Keratinocyte (primary cell): Measurements from ENCODE around the gene MOB1B. TPM values are rescaled to one million over a fixed set of nuclear protein-coding genes. Genes with fewer than 3 reads are reported as not detected.

Experiments
- DNase-seq: peaks from one replicate; pipeline ENCODE4 v3.0.0-alpha.2; 2011; ENCODE audit warnings: low read depth, missing footprints, low spot score
- FAIRE-seq: peaks from 2 replicates; lab custom pipeline; 2011; peaks lifted over from hg19 to GRCh38; lab: Jason Lieb, UNC
- H2AFZ ChIP-seq: 2 replicates; pipeline ENCODE4 v1.6.0; 2012; ENCODE audit warnings: low read length, control low read depth, inconsistent platforms; ENCODE audit not compliant: control insufficient read depth
- H3K27ac ChIP-seq: 2 replicates; pipeline ENCODE4 v1.5.1; 2011; ENCODE audit warnings: low read length; ENCODE audit not compliant: control insufficient read depth, insufficient read depth
- H3K27me3 ChIP-seq: 3 replicates; pipeline ENCODE4 v1.6.0; 2011; ENCODE audit warnings: low read length; ENCODE audit not compliant: control insufficient read depth, insufficient read depth; ENCODE audit errors: extremely low read depth
- H3K36me3 ChIP-seq, 2 experiments: 2 replicates in 1 of 2; 3 replicates in 1 of 2; pipeline ENCODE4 v1.5.1; 2011; ENCODE audit warnings: low read length in 2 of 2, mild to moderate bottlenecking in 1 of 2; ENCODE audit not compliant: control insufficient read depth in 2 of 2, insufficient read depth in 2 of 2; ENCODE audit errors: extremely low read depth in 1 of 2
- H3K4me1 ChIP-seq: 3 replicates; pipeline ENCODE4 v1.5.1; 2011; ENCODE audit warnings: low read length; ENCODE audit not compliant: control insufficient read depth, insufficient read depth; ENCODE audit errors: extremely low read depth
- H3K4me2 ChIP-seq: 3 replicates; pipeline ENCODE4 v1.6.0; 2011; ENCODE audit warnings: low read depth, low read length; ENCODE audit not compliant: control insufficient read depth, insufficient read depth; ENCODE audit errors: extremely low read depth
- H3K4me3 ChIP-seq, 3 experiments: fragments of 200-600 bp in 1 of 3; sonication (generic) in 1 of 3; 2 replicates in 2 of 3; 3 replicates in 1 of 3; pipeline ENCODE4 v1.5.1; 2011 to 2016; ENCODE audit warnings: low read length in 3 of 3, mild to moderate bottlenecking in 3 of 3, control low read depth in 2 of 3, inconsistent platforms in 1 of 3, low read depth in 1 of 3, mixed read lengths in 1 of 3, mixed run types in 1 of 3, moderate library complexity in 1 of 3; ENCODE audit not compliant: control insufficient read depth in 2 of 3, insufficient read depth in 2 of 3; ENCODE audit errors: extremely low read depth in 1 of 3
- H3K79me2 ChIP-seq: 2 replicates; pipeline ENCODE4 v1.6.0; 2012; ENCODE audit warnings: low read length; ENCODE audit not compliant: control insufficient read depth, insufficient read depth
- H3K9ac ChIP-seq: 3 replicates; pipeline ENCODE4 v1.6.0; 2011; ENCODE audit warnings: low read length; ENCODE audit not compliant: control insufficient read depth, insufficient read depth; ENCODE audit errors: extremely low read depth
- H3K9me1 ChIP-seq: 3 replicates; pipeline ENCODE4 v1.6.0; 2011; ENCODE audit warnings: low read length; ENCODE audit not compliant: control insufficient read depth, insufficient read depth; ENCODE audit errors: extremely low read depth
- H3K9me3 ChIP-seq: 2 replicates; pipeline ENCODE4 v1.5.1; 2012; ENCODE audit warnings: low read depth, low read length; ENCODE audit not compliant: control insufficient read depth
- H4K20me1 ChIP-seq: 3 replicates; pipeline ENCODE4 v1.6.0; 2011; ENCODE audit warnings: low read length; ENCODE audit not compliant: control insufficient read depth, insufficient read depth; ENCODE audit errors: extremely low read depth
- EZH2 ChIP-seq: IDR thresholded peaks from one replicate; pipeline ENCODE4 v1.6.1; 2012; ENCODE audit warnings: inconsistent platforms, mild to moderate bottlenecking, low read length, moderate library complexity
- dilution Hi-C: fragments of 300-500 bp; cut with MboI; formaldehyde crosslinking; loops from one replicate; pipeline ENCODE4 v1.7.0; 2020; ENCODE audit warnings: low sequenced_read_pairs; ENCODE audit not compliant: extremely low pct_ligation_motif_present
- polyA plus RNA-seq, 5 experiments: library from polyadenylated mRNA; depleted of rRNA in 3 of 5; stranded (reverse) in 3 of 5; stranded (forward) in 1 of 5; unstranded in 1 of 5; fragments of >200 nt; gene quantifications; 1 replicate in 1 of 5; 2 replicates in 3 of 5; 3 replicates in 1 of 5; pipeline versions ENCODE4 v1.2.1 to v1.2.3, GENCODE V29; 2011 to 2012; ENCODE audit warnings: missing spikeins in 2 of 5, low read depth in 1 of 5, low replicate concordance in 1 of 5
- TF ChIP-seq, protein P1 (sequence below), 3 experiments: IDR thresholded peaks in 1 of 3; conservative IDR thresholded peaks in 1 of 3; optimal IDR thresholded peaks in 1 of 3; 2 replicates in 2 of 3; 3 replicates in 1 of 3; pipeline versions ENCODE3 to v1.5.1; 2011; ENCODE audit warnings: low read length in 3 of 3, mild to moderate bottlenecking in 3 of 3, moderate library complexity in 2 of 3, control low read depth in 1 of 3, inconsistent platforms in 1 of 3; ENCODE audit not compliant: insufficient read depth in 2 of 3; ENCODE audit errors: extremely low read depth in 1 of 3

Gene MOB1B
- polyA plus RNA-seq, 1 donor (not counting 4 experiments of a cell fraction or from before 2014, with no cell fraction given): 15.6 TPM

DNA sequence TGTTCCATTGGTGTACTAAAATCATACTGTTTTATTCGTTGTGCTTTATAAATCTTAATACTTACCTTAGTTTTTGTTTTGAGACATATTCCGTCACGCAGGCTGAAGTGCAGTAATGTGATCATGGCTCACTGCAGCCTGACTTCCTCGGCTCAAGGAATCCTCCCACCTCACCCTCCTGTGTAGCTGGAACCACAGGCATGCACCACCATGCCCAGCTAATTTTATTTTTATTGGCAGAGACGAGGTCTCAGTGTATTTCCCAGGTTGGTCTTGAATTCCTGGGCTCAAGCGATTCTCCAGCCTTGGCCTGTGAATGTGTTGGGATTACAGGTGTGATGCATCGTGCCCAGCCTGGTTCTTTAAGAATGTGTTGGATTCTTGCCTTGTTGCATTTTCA, 66.9 kb downstream of the MOB1B start:
- Histone ChIP-seq H3K36me3 (peaks cover 0 to 5% of the 10 kb centered on the region in 2 experiments), H2AFZ (no peak overlapping the region), H3K79me2 (no peaks in the 10 kb centered on the region), H3K9me1 (no peaks in the 10 kb centered on the region), H3K27me3 (no peaks in the 10 kb centered on the region), H3K9ac (no peak overlapping the region), H4K20me1 (no peaks in the 10 kb centered on the region), H3K27ac (no peak overlapping the region), H3K4me1 (no peaks in the 10 kb centered on the region), H3K9me3 (no peaks in the 10 kb centered on the region), H3K4me3 (no peak overlapping the region), H3K4me2 (no peak overlapping the region)
- DNase-seq (no peak), FAIRE-seq (no peak)
- dilution Hi-C loops: no loop called here
- TF ChIP-seq EZH2: no peak
- TF ChIP-seq, protein P1, sequence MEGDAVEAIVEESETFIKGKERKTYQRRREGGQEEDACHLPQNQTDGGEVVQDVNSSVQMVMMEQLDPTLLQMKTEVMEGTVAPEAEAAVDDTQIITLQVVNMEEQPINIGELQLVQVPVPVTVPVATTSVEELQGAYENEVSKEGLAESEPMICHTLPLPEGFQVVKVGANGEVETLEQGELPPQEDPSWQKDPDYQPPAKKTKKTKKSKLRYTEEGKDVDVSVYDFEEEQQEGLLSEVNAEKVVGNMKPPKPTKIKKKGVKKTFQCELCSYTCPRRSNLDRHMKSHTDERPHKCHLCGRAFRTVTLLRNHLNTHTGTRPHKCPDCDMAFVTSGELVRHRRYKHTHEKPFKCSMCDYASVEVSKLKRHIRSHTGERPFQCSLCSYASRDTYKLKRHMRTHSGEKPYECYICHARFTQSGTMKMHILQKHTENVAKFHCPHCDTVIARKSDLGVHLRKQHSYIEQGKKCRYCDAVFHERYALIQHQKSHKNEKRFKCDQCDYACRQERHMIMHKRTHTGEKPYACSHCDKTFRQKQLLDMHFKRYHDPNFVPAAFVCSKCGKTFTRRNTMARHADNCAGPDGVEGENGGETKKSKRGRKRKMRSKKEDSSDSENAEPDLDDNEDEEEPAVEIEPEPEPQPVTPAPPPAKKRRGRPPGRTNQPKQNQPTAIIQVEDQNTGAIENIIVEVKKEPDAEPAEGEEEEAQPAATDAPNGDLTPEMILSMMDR (optimal IDR thresholded peaks at IDR 0.05 in 1 of 3, IDR thresholded peaks at IDR 0.05 in 1 of 3, conservative IDR thresholded peaks at IDR 0.05 in 1 of 3; ENCODE audit: extremely low read depth in 1 of 3, insufficient read depth in 2 of 3, low read length in 3 of 3): no peak

DNA sequence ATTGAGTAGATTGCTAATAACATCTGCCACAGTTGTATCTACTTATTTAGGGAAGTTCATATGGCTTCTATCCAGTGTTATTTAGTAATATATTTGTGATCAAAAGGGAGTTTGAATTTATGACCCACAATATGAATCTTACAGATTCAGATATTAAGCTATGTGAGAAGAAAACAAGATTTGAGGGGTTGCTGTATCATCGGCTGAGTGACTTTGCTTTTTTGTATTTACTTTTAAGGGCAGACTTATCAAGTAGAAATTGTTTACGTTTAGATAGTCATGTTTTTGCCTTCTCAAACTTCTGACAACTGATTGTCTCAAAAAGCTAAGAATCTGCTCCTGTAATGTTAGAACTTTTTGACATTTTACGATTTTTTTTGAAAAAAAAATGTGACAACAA, 74.1 kb downstream of the MOB1B start:
- FAIRE-seq: no peak
- H3K36me3 ChIP-seq: no peaks in the 10 kb centered on the region
- H3K9me1 ChIP-seq: no peaks in the 10 kb centered on the region
- no peaks in the 10 kb centered on the region for H3K79me2 ChIP-seq
- DNase-seq: no peak
- no peaks in the 10 kb centered on the region for H3K9me3 ChIP-seq
- H4K20me1 ChIP-seq: no peaks in the 10 kb centered on the region
- dilution Hi-C loops: no loop called here
- no peak overlapping the region for H3K4me2 ChIP-seq
- H3K4me3 ChIP-seq: no peak overlapping the region
- no peaks in the 10 kb centered on the region for H3K4me1 ChIP-seq
- TF ChIP-seq EZH2: no peak
- TF ChIP-seq, protein P1 (optimal IDR thresholded peaks at IDR 0.05 in 1 of 3, IDR thresholded peaks at IDR 0.05 in 1 of 3, conservative IDR thresholded peaks at IDR 0.05 in 1 of 3; ENCODE audit: extremely low read depth in 1 of 3, insufficient read depth in 2 of 3, low read length in 3 of 3): no peak
- no peak overlapping the region for H2AFZ ChIP-seq
- no peak overlapping the region for H3K27ac ChIP-seq
- H3K27me3 ChIP-seq: no peaks in the 10 kb centered on the region
- H3K9ac ChIP-seq: no peak overlapping the region
